ENCODE measurements around the gene UBE2E2. TPM values are rescaled to one million over a fixed set of nuclear protein-coding genes. Genes with fewer than 3 reads are reported as not detected.

Gene UBE2E2
- total RNA-seq, 1 experiment from 2014 or later = 54.9 TPM

DNA sequence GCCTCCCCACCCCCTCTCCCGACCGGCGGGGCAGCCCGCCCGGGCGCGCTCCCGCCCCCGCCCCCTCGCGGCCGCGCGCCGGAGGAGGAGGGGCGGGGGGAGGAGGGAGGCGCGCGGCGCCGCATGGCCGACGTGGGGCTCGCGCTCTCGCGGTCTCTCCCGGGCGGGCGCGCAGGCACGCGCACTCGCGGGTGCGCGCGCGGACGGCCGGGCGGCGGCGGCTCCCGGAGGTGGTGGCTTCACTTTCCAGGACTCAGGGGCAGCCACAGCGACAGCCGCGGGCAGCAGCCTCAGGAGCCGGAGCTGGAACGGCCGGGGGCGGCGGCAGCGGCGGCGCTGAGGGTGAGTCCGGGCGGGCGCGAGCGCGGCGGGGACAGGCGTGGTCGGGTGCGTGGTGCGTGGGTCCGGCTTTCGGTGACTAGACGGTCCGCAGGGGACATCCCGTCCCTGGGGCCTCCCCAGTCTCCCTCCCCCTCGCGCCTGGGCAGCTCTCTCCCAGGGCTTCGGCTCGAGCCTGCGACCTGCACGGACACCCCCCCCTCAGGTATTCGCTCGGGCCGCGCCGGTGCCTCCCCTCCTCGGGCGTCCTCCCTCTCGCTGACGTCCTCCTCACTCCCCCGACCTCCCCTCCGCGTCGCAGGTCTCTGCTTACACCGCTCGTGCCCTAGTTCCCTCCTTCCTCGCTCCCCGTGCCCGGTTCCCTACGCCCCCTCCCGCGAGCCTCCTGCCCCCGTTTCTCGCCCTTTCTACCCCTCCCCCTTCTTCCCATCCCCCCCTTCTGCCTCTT is at the start of gene UBE2E2 (continued):
- TF ChIP-seq, protein P1, sequence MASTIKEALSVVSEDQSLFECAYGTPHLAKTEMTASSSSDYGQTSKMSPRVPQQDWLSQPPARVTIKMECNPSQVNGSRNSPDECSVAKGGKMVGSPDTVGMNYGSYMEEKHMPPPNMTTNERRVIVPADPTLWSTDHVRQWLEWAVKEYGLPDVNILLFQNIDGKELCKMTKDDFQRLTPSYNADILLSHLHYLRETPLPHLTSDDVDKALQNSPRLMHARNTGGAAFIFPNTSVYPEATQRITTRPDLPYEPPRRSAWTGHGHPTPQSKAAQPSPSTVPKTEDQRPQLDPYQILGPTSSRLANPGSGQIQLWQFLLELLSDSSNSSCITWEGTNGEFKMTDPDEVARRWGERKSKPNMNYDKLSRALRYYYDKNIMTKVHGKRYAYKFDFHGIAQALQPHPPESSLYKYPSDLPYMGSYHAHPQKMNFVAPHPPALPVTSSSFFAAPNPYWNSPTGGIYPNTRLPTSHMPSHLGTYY (CRISPR knock-in tag; IDR thresholded peaks at IDR 0.05) = no peak
- TF ChIP-seq GABPB1 (CRISPR knock-in tag; IDR thresholded peaks at IDR 0.05) (no peak), ZNF416 (CRISPR knock-in tag; IDR thresholded peaks at IDR 0.05) (no peak; the same call in 1 of the 2 replicates), ZNF263 (CRISPR knock-in tag; IDR thresholded peaks at IDR 0.05; ENCODE audit: low read depth) (peak; percentile 76; the same call in 1 of the 2 replicates), RORB (CRISPR knock-in tag; IDR thresholded peaks at IDR 0.05) (no peak), MXD4 (CRISPR knock-in tag; IDR thresholded peaks at IDR 0.05; ENCODE audit: borderline replicate concordance) (no peak), GRHL2 (CRISPR knock-in tag; IDR thresholded peaks at IDR 0.05; ENCODE audit: insufficient replicate concordance, severe bottlenecking) (no peak), TP53 (CRISPR knock-in tag; IDR thresholded peaks at IDR 0.05) (no peak), OVOL2 (CRISPR knock-in tag; IDR thresholded peaks at IDR 0.05; ENCODE audit: borderline replicate concordance) (no peak), PRRX2 (CRISPR knock-in tag; IDR thresholded peaks at IDR 0.05) (no peak)
- TF ChIP-seq, protein P2, sequence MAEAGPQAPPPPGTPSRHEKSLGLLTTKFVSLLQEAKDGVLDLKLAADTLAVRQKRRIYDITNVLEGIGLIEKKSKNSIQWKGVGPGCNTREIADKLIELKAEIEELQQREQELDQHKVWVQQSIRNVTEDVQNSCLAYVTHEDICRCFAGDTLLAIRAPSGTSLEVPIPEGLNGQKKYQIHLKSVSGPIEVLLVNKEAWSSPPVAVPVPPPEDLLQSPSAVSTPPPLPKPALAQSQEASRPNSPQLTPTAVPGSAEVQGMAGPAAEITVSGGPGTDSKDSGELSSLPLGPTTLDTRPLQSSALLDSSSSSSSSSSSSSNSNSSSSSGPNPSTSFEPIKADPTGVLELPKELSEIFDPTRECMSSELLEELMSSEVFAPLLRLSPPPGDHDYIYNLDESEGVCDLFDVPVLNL (CRISPR knock-in tag; IDR thresholded peaks at IDR 0.05; ENCODE audit: borderline replicate concordance, low read depth) = 0 out of 2 replicates have a peak, but pooled peaks have one; percentile 35
- TF ChIP-seq, protein P3, sequence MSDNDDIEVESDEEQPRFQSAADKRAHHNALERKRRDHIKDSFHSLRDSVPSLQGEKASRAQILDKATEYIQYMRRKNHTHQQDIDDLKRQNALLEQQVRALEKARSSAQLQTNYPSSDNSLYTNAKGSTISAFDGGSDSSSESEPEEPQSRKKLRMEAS (CRISPR knock-in tag; IDR thresholded peaks at IDR 0.05) = no peak
- TF ChIP-seq, protein P4, sequence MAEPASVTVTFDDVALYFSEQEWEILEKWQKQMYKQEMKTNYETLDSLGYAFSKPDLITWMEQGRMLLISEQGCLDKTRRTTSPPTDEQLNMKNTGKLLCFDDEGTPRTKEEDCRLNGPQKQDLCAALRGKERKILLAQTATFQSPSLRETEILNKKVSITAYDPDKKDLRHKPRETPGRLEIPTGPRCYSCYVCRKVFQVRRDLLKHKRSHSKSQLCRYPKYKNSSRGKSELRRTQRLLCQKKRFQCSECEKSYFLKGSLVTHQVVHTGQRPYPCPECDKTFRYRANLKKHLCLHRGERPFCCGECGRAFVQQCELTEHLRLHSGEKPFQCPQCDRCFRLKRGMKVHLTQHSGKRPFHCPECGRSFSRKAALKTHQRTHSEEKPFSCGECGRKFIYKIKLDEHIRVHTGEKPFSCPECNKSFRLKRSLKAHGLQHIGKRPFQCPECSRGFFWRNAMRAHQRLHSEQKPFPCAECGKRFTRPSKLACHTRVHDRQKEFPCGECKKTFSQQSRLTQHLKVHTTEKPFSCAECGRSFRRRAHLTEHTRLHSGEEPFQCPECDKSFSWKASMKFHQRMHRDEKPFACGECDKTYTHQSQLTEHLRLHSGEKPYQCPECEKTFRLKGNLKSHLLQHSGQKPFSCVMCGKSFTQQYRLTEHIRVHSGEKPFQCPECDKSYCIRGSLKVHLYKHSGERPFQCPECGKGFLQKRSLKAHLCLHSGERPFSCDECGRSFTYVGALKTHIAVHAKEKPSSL (CRISPR knock-in tag; conservative IDR thresholded peaks at IDR 0.05) = no peak
- TF ChIP-seq, protein P5, sequence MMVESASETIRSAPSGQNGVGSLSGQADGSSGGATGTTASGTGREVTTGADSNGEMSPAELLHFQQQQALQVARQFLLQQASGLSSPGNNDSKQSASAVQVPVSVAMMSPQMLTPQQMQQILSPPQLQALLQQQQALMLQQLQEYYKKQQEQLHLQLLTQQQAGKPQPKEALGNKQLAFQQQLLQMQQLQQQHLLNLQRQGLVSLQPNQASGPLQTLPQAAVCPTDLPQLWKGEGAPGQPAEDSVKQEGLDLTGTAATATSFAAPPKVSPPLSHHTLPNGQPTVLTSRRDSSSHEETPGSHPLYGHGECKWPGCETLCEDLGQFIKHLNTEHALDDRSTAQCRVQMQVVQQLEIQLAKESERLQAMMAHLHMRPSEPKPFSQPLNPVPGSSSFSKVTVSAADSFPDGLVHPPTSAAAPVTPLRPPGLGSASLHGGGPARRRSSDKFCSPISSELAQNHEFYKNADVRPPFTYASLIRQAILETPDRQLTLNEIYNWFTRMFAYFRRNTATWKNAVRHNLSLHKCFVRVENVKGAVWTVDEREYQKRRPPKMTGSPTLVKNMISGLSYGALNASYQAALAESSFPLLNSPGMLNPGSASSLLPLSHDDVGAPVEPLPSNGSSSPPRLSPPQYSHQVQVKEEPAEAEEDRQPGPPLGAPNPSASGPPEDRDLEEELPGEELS (CRISPR knock-in tag; IDR thresholded peaks at IDR 0.05) = no peak
- TF ChIP-seq, protein P6, sequence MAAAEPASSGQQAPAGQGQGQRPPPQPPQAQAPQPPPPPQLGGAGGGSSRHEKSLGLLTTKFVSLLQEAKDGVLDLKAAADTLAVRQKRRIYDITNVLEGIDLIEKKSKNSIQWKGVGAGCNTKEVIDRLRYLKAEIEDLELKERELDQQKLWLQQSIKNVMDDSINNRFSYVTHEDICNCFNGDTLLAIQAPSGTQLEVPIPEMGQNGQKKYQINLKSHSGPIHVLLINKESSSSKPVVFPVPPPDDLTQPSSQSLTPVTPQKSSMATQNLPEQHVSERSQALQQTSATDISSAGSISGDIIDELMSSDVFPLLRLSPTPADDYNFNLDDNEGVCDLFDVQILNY (CRISPR knock-in tag; IDR thresholded peaks at IDR 0.05) = no peak
- TF ChIP-seq, protein P7, sequence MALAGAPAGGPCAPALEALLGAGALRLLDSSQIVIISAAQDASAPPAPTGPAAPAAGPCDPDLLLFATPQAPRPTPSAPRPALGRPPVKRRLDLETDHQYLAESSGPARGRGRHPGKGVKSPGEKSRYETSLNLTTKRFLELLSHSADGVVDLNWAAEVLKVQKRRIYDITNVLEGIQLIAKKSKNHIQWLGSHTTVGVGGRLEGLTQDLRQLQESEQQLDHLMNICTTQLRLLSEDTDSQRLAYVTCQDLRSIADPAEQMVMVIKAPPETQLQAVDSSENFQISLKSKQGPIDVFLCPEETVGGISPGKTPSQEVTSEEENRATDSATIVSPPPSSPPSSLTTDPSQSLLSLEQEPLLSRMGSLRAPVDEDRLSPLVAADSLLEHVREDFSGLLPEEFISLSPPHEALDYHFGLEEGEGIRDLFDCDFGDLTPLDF (CRISPR knock-in tag; IDR thresholded peaks at IDR 0.05) = no peak
- TF ChIP-seq, protein P8, sequence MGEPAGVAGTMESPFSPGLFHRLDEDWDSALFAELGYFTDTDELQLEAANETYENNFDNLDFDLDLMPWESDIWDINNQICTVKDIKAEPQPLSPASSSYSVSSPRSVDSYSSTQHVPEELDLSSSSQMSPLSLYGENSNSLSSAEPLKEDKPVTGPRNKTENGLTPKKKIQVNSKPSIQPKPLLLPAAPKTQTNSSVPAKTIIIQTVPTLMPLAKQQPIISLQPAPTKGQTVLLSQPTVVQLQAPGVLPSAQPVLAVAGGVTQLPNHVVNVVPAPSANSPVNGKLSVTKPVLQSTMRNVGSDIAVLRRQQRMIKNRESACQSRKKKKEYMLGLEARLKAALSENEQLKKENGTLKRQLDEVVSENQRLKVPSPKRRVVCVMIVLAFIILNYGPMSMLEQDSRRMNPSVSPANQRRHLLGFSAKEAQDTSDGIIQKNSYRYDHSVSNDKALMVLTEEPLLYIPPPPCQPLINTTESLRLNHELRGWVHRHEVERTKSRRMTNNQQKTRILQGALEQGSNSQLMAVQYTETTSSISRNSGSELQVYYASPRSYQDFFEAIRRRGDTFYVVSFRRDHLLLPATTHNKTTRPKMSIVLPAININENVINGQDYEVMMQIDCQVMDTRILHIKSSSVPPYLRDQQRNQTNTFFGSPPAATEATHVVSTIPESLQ (CRISPR knock-in tag; IDR thresholded peaks at IDR 0.05) = no peak
- TF ChIP-seq, protein P9, sequence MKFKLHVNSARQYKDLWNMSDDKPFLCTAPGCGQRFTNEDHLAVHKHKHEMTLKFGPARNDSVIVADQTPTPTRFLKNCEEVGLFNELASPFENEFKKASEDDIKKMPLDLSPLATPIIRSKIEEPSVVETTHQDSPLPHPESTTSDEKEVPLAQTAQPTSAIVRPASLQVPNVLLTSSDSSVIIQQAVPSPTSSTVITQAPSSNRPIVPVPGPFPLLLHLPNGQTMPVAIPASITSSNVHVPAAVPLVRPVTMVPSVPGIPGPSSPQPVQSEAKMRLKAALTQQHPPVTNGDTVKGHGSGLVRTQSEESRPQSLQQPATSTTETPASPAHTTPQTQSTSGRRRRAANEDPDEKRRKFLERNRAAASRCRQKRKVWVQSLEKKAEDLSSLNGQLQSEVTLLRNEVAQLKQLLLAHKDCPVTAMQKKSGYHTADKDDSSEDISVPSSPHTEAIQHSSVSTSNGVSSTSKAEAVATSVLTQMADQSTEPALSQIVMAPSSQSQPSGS (CRISPR knock-in tag; IDR thresholded peaks at IDR 0.05; ENCODE audit: borderline replicate concordance, low read depth) = no peak
- TF ChIP-seq, protein P10, sequence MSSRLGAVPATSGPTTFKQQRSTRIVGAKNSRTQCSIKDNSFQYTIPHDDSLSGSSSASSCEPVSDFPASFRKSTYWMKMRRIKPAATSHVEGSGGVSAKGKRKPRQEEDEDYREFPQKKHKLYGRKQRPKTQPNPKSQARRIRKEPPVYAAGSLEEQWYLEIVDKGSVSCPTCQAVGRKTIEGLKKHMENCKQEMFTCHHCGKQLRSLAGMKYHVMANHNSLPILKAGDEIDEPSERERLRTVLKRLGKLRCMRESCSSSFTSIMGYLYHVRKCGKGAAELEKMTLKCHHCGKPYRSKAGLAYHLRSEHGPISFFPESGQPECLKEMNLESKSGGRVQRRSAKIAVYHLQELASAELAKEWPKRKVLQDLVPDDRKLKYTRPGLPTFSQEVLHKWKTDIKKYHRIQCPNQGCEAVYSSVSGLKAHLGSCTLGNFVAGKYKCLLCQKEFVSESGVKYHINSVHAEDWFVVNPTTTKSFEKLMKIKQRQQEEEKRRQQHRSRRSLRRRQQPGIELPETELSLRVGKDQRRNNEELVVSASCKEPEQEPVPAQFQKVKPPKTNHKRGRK (CRISPR knock-in tag; IDR thresholded peaks at IDR 0.05; ENCODE audit: borderline replicate concordance) = no peak
- TF ChIP-seq, protein P11, sequence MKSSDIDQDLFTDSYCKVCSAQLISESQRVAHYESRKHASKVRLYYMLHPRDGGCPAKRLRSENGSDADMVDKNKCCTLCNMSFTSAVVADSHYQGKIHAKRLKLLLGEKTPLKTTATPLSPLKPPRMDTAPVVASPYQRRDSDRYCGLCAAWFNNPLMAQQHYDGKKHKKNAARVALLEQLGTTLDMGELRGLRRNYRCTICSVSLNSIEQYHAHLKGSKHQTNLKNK (CRISPR knock-in tag; IDR thresholded peaks at IDR 0.05) = no peak
- TF ChIP-seq, protein P12, sequence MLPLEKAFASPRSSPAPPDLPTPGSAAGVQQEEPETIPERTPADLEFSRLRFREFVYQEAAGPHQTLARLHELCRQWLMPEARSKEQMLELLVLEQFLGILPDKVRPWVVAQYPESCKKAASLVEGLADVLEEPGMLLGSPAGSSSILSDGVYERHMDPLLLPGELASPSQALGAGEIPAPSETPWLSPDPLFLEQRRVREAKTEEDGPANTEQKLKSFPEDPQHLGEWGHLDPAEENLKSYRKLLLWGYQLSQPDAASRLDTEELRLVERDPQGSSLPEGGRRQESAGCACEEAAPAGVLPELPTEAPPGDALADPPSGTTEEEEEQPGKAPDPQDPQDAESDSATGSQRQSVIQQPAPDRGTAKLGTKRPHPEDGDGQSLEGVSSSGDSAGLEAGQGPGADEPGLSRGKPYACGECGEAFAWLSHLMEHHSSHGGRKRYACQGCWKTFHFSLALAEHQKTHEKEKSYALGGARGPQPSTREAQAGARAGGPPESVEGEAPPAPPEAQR (CRISPR knock-in tag; IDR thresholded peaks at IDR 0.05) = no peak

Data from WTC11 (cell line).